Vagina (tissue), 2 donors: ENCODE measurements around the gene MERTK. TPM values are rescaled to one million over a fixed set of nuclear protein-coding genes. Genes with fewer than 3 reads are reported as not detected.

Experiments
- DNase-seq, 2 donors: peaks; one replicate each; pipeline ENCODE4 v3.0.0-alpha.2; 2017; ENCODE audit errors: extremely low spot score in 2 of 2
- H3K27ac ChIP-seq: fragments of 200-600 bp; sonication (generic); one replicate; pipeline ENCODE4 v1.5.1; 2019
- H3K27me3 ChIP-seq: fragments of 200-600 bp; sonication (generic); one replicate; pipeline ENCODE4 v1.5.1; 2019
- H3K36me3 ChIP-seq, 2 donors: fragments of 200-600 bp; sonication (generic); one replicate each; pipeline ENCODE4 v1.5.1; 2017 to 2019
- H3K4me1 ChIP-seq: fragments of 200-600 bp; sonication (generic); one replicate; pipeline ENCODE4 v1.5.1; 2019
- H3K4me3 ChIP-seq, 2 donors: fragments of 200-600 bp; sonication (generic); 1 replicate in 1 of 2; 2 replicates in 1 of 2; pipeline ENCODE4 v1.5.1; 2016 to 2019
- H3K9me3 ChIP-seq: fragments of 200-600 bp; sonication (generic); one replicate; pipeline ENCODE4 v1.5.1; 2019
- POLR2A ChIP-seq, 2 donors: fragments of 450-650 bp; IDR thresholded peaks; one replicate each; pipeline ENCODE4 v1.6.1; 2017; ENCODE audit warnings: antibody characterized with exemption in 2 of 2, mild to moderate bottlenecking in 2 of 2, moderate library complexity in 2 of 2
- POLR2AphosphoS5 ChIP-seq, 2 donors: sonication (generic); formaldehyde crosslinking; IDR thresholded peaks; one replicate each; pipeline ENCODE4 v1.9.0; 2017; ENCODE audit warnings: antibody characterized with exemption in 2 of 2, mild to moderate bottlenecking in 2 of 2, low read depth in 1 of 2; ENCODE audit not compliant: insufficient read depth in 1 of 2
- intact Hi-C: fragments of 100-400 bp; cut with DNase I; formaldehyde crosslinking; loops from one replicate; pipeline ENCODE4 v1.15.1; 2023
- total RNA-seq: library from RNA; depleted of rRNA; stranded (reverse); fragments of >200 nt; gene quantifications from one replicate; pipeline ENCODE4 v1.2.3, GENCODE V29; 2016
- TF ChIP-seq, protein P1 (sequence below), 3 experiments: fragments of 450-650 bp in 2 of 3; fragments of 200-600 bp in 1 of 3; sonication (generic) in 1 of 3; IDR thresholded peaks; one replicate each; pipeline ENCODE4 v1.5.1; 2017 to 2019; ENCODE audit warnings: antibody characterized with exemption in 3 of 3, mild to moderate bottlenecking in 2 of 3, moderate library complexity in 2 of 3

Gene MERTK
- total RNA-seq, 1 donor from 2014 or later = 15.7 TPM

GRCh38 chr2:111941531-111941930 is 43.1 kb downstream of the MERTK start:
- Histone ChIP-seq H3K27ac (no peak overlapping the region), H3K27me3 (no peaks in the 10 kb centered on the region), H3K4me1 (peaks cover 12% of the 10 kb centered on the region), H3K9me3 (no peaks in the 10 kb centered on the region), H3K36me3 (no peaks in the 10 kb centered on the region), H3K4me3 (no peak overlapping the region)
- TF ChIP-seq, protein P1, sequence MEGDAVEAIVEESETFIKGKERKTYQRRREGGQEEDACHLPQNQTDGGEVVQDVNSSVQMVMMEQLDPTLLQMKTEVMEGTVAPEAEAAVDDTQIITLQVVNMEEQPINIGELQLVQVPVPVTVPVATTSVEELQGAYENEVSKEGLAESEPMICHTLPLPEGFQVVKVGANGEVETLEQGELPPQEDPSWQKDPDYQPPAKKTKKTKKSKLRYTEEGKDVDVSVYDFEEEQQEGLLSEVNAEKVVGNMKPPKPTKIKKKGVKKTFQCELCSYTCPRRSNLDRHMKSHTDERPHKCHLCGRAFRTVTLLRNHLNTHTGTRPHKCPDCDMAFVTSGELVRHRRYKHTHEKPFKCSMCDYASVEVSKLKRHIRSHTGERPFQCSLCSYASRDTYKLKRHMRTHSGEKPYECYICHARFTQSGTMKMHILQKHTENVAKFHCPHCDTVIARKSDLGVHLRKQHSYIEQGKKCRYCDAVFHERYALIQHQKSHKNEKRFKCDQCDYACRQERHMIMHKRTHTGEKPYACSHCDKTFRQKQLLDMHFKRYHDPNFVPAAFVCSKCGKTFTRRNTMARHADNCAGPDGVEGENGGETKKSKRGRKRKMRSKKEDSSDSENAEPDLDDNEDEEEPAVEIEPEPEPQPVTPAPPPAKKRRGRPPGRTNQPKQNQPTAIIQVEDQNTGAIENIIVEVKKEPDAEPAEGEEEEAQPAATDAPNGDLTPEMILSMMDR (IDR thresholded peaks at IDR 0.05) = no peak
- TF ChIP-seq POLR2A (IDR thresholded peaks at IDR 0.05) = no peak
- no peak for TF ChIP-seq POLR2AphosphoS5 (IDR thresholded peaks at IDR 0.05; ENCODE audit: insufficient read depth in 1 of 2, low read depth in 1 of 2)
- intact Hi-C loops = no loop called here
- DNase-seq = no peak

DNA sequence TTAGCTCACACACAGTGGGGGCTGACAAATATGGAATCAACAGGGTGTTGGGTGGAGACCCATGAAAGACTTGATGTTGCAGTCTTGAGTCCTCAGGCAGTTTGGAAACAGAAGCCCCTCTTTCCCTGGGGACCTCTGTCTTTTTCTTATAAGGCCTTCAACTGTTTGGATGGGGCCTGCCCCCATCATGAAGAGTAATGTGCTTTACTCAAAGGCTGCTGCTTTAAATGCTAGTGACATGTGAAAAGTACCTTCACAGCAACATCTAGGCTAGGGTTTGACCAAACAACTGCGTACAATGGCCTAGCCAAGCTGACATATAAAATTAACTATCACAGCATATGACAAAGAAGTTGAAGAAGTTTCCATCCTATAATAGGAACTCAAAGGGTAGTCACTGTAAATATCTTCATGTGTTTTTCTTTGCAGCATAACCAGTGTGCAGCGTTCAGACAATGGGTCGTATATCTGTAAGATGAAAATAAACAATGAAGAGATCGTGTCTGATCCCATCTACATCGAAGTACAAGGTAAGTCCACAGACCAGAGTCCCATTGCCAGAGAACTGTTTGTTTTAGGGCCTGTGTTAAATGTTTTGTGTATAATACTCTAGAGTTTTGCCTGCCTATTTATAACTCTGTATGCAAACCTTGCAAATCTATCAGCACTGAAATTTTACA is 46.3 kb downstream of the MERTK start:
- Histone ChIP-seq H3K4me1 (peaks cover 21% of the 10 kb centered on the region), H3K27ac (no peak overlapping the region), H3K9me3 (no peaks in the 10 kb centered on the region), H3K27me3 (no peaks in the 10 kb centered on the region), H3K36me3 (no peaks in the 10 kb centered on the region), H3K4me3 (no peak overlapping the region)
- intact Hi-C loops = no loop called here
- TF ChIP-seq, protein P1 (IDR thresholded peaks at IDR 0.05) = no peak
- TF ChIP-seq POLR2AphosphoS5 (IDR thresholded peaks at IDR 0.05; ENCODE audit: insufficient read depth in 1 of 2, low read depth in 1 of 2) = no peak
- no peak for TF ChIP-seq POLR2A (IDR thresholded peaks at IDR 0.05)
- DNase-seq = no peak

DNA sequence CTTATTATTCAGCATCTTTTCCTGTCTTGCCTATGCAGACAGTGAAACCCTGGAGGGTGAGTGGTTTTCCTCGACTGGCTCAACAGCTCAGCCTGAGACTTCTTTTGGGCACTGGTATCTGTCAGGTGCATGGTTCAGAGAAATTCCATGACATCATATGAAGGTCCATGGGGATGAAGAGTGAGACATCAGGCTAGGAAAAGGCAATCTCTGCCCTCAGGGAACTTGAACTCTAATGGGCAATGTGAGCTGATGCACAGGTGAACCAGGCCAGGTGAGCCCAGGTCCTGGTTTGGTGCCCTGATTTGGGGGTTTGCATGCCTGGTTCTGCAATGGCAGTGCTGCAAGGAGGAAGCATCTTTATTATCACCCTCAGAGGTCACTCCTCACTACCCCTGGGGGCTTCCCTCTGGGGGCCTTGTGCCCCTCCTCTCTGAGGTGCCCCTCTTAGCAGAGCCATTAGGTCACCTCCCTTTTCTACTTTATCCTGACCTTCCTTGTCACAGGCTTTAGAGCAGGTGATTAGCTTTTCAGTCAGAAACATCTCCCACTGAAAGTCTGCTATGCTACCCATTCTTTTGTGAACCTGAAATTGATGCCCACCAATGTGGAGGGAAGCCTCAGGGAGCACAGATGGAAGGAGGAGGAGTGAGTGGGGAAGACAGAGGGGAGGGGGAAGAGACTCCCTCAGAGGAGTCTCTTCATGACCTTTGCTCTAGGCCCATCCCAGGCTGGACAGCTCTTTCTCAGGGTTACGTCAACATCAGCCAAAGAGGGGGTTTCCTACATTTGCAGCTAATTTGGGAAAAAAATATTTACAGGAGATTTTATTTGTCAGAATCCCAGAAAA is 47.3 kb downstream of the MERTK start:
- TF ChIP-seq POLR2A (IDR thresholded peaks at IDR 0.05) (no peak), POLR2AphosphoS5 (IDR thresholded peaks at IDR 0.05; ENCODE audit: insufficient read depth in 1 of 2, low read depth in 1 of 2) (no peak)
- TF ChIP-seq, protein P1 (IDR thresholded peaks at IDR 0.05) = no peak
- H3K4me1 ChIP-seq = peaks cover 21% of the 10 kb centered on the region
- no peaks in the 10 kb centered on the region for H3K36me3 ChIP-seq
- DNase-seq = no peak
- no peak overlapping the region for H3K4me3 ChIP-seq
- H3K9me3 ChIP-seq = no peaks in the 10 kb centered on the region
- peak overlapping the region; percentile 64 for H3K27ac ChIP-seq
- intact Hi-C loops = no loop called here
- no peaks in the 10 kb centered on the region for H3K27me3 ChIP-seq

DNA sequence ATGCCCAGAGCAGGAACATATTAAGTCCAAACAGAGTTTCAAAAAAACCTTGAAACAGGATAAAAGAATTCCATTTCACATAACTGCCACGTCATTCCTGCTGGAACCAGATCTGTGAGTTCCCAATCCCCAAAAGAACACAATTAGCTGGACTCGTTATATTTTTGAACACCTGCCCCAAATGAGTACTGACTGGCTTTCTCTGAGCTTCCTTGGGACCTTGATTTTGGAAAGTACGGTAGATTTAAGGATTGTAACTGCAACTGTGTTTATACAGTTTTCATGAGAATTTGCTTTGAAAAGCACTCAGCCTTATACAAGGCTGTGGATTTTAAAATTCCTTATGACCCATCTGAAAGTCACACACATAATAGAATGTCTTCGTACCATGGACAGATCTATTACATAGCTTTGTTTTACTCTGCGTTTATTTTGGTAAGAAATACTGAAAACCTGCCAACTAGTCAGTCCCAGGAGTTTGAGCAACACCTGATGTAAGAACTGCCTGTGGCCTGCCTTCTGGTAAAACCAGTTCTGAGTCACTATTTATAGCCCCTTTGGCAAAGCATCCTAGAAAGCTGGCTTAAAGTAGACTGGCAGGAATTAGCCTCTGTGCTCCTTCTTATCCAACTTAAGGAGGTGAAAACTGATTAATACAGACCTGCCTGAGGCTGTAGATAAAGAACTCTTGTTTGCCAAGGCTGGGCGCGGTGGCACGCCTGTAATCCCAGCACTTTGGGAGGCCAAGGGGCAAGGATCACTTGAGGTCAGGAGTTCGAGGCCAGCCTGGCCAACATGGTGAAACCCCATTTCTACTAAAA is 48.1 kb downstream of the MERTK start:
- no peaks in the 10 kb centered on the region for H3K27me3 ChIP-seq
- H3K4me3 ChIP-seq = no peak overlapping the region
- H3K4me1 ChIP-seq = peaks cover 21% of the 10 kb centered on the region
- intact Hi-C loops = no loop called here
- H3K36me3 ChIP-seq = no peaks in the 10 kb centered on the region
- H3K27ac ChIP-seq = peak overlapping the region; percentile 72
- H3K9me3 ChIP-seq = no peaks in the 10 kb centered on the region
- peak; percentile 40 to 88 for TF ChIP-seq POLR2AphosphoS5 (IDR thresholded peaks at IDR 0.05; ENCODE audit: insufficient read depth in 1 of 2, low read depth in 1 of 2)
- TF ChIP-seq, protein P1 (IDR thresholded peaks at IDR 0.05) = no peak
- no peak for DNase-seq
